ENCODE data around the gene HOTAIR.

Gene HOTAIR

DNA sequence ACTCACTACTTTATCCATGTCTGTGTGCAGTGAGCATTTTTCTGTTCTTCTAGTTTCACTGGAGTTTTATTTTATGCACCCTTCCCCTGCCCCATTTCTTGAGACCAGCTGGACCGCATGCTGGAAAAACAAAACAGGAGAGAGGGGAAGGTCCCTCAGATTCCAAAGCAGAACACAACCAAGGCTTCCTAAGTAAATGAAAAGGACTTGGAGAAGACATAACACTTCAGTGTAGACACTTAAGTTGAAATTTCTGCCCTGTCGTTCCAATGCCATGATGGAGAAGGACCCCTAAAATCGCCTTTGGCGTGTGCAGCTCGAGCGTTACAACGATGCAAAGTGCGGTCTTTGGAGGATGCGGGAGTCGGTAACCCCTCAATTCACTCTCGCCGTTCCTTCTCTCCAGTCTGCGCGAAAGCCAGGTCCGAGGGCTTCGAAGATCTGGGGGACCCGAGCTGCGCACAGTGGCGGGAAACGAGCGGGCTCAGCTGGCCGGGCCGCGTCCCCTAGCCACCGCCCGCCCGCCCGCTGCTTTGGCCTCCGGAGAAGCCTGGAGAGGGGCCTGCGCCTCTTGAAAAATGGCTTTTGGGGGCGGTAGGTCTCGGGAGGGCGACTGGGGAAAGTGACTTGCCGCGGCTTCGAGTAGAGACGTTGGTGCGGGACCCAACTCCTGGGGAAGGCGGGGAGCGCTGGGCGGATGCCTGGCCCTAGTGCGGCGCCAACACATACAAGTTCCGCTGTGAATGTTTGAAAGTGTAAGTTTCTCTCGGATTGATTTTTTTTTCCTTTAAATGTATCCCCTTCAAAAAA, 47.3 kb downstream of the HOTAIR start:
- ATAC-seq: no peak

GRCh38 chr12:53924521-53925405, 50.0 kb downstream of the HOTAIR start:
- no peak for ATAC-seq

More for the DNA sequence above, 47.3 kb downstream of the HOTAIR start:
- no peak for DNase-seq

DNA sequence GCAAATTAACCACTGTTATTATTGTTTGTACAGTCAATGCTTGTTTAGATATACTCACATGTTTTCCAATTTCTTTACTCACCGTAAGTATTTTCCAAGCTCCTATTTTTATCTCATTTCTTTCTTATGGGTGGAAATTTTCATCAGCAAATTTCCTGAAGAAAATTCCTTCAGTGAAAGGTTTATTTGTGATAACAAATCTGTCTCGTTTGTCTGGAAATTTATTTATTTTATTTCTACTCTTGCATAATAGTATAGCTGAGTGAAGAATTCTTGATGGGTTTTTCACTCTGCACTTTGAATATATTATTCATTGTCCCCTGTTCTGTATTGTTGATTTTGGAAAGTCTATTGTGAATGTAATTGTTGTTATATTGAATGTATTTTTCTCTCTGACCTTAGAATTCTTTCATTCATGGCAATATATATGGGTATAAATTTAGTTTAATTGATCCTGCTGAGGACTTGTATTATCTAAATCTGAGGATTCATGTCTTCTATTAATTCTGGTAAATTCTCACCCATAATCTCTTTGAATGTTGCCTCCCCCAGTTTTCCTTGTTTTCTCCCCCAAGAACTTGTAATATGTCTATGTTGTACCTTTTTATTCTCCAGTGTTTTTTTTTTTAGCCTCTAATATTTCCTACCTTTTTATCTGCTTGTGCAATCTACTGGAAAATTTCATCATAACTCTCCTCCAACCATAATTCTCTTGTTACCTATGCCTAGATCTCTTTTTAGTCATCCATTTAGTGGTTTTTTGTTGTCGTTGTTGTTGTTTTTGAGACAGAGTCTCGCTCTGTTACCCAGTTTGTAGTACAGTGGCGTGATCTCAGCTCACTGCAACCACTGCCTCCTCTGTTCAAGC, 57.7 kb downstream of the HOTAIR start:
- ATAC-seq: no peak
- DNase-seq: no peak

More at GRCh38 chr12:53924521-53925405, 50.0 kb downstream of the HOTAIR start:
- DNase-seq: no peak

All from stimulated activated naive CD8-positive, alpha-beta T cell treated with anti-CD3 and anti-CD28 coated beads, Interleukin-15, Interleukin-2, amounts not matched to agents 100 U/mL and 50 U/mL, for 24 hours (primary cell).